CD4-positive, alpha-beta T cell treated with Interleukin-15 for 1 hour (primary cell): ENCODE results near the gene SP1.
A peak's percentile ranks its signal among the peaks of the same experiment; 100 is the strongest.
"Not testable (repeated sequence)": the region's sequence is repeated elsewhere in the genome, so short reads cannot be mapped to it uniquely, and the experiment has no call there.

Experiments
- DNase-seq: peaks from one replicate; pipeline ENCODE4 v3.0.0-alpha.2; 2020

Gene SP1

GRCh38 chr12:53414756-53415417, 34.9 kb downstream of the SP1 start:
- no peak for DNase-seq

- DNase-seq: not testable (repeated sequence)
Observed at GRCh38 chr12:53415752-53416389, 35.9 kb downstream of the SP1 start.

GRCh38 chr12:53417291-53417816, 37.4 kb downstream of the SP1 start:
- DNase-seq: not testable (repeated sequence)

DNA sequence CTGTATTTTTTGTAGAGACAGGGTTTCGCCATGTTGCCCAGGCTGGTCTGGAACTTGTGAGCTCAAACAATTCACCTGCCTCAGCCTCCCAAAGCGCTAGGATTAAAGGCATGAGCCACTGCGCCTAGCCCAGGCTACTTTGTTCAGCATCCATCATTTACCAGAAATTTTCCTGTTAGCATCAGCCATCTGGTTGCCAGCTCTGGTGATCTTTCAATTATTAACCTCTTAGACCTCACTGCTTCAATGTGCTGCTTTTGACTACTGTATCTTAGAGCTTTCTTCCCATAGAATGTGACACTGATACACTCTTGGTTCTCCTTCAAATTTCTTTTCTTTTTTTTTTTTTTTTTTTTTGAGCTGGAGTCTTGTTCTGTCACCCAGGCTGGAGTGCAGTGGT, 38.2 kb downstream of the SP1 start:
- DNase-seq: no peak

- DNase-seq: no peak
Observed at GRCh38 chr12:53419756-53420155, 39.8 kb downstream of the SP1 start.

GRCh38 chr12:53422247-53422646, 42.3 kb downstream of the SP1 start:
- DNase-seq: not testable (repeated sequence)

- no peak for DNase-seq
Observed at GRCh38 chr12:53423597-53423996, 43.6 kb downstream of the SP1 start, which contains the start of gene AMHR2. Gene AMHR2, plus strand, starts transcription at chr12:53423855. Its CDS starts 80 bp downstream, at chr12:53423935.

GRCh38 chr12:53424626-53425514, 44.9 kb downstream of the SP1 start:
- no peak for DNase-seq

- DNase-seq: no peak
Observed at GRCh38 chr12:53425515-53426150, 45.7 kb downstream of the SP1 start.

DNA sequence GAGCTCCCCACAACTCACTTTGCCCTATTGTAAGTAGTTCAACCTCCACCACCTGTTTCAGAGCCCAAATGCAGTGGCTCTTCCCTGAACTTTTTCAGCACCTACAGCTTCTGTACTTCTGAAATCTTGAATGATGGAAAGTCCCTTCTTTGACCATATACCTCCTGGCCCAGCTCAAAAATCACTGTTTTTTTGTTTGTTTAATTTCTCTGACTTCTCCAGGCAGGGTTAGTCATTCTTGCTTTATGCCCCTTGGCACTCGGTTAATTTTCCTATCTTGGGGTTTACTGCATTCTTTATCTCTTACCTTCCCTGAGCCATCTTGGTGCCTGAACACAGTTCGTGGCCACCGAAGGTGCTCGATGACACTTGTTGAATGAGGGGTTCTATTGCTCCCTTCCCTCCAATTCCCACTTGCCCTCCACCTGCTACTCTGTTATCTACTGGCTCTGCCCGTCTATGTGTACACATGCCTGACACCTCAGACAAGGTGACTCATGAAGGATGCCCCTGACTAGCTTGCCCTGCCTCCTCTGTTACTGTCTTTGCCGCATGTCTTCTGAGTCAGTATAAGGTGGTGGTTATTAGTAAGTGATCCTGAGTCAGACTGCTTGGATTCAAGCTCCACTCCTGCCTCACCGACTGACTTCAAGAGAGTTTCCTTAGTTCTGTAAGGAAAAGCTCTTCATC, 48.1 kb downstream of the SP1 start:
- DNase-seq: no peak

DNA sequence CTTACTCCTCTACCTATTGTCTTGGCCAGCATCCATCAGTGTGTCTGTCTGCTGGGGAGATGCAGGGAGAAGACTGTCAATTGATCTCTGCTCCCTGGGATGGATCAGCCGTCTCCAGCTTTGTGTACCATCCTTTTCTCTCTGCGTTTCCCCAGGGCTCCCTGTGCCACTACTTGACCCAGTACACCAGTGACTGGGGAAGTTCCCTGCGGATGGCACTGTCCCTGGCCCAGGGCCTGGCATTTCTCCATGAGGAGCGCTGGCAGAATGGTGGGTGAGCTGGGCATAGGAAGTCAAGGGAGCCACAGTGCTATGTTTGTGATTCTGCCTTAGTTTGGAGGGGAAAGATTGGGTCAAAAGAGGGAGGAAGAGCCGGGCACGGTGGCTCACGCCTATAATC, 48.8 kb downstream of the SP1 start:
- no peak for DNase-seq

DNA sequence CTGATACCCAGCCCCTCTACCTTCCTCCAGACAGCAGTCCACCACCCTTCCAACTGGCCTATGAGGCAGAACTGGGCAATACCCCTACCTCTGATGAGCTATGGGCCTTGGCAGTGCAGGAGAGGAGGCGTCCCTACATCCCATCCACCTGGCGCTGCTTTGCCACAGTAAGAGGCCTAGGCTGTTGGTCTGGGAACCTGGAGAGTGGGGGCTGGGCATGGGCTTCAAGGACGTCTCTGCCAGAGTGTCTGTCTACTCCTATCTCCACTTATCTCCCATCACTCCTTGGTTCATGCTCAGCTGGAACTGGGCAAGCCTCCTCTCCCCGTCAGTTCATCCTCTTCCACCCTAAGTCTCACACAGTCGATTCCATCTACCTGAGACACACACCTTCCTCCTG, 50.1 kb downstream of the SP1 start:
- DNase-seq: no peak

- no peak for DNase-seq
Observed at GRCh38 chr12:53431187-53431586, 51.2 kb downstream of the SP1 start.

DNA sequence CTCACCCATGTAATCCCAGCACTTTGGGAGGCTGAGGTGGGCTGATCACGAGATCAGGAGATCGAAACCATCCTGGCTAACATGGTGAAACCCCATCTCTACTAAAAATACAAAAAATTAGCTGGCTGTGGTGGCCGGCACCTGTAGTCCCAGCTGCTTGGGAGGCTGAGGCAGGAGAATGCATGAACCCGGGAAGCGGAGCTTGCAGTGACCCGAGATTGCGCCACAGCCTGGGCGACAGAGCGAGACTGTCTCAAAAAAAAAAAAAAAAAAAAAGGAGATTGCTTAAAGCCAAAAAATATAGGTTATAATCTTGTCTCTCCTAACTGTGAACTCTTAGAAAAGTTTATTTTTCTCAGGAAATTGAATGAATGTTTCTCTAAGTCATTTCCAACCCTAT, 55.4 kb downstream of the SP1 start:
- not testable (repeated sequence) for DNase-seq

- not testable (repeated sequence) for DNase-seq
Observed at GRCh38 chr12:53439582-53439981, 59.6 kb downstream of the SP1 start.

GRCh38 chr12:53441040-53441833, 61.3 kb downstream of the SP1 start, which contains the start of gene PRR13:
Gene PRR13, plus strand, starts transcription at chr12:53441734. Its CDS starts 981 bp downstream, at chr12:53442715.
- DNase-seq: peak; percentile 99

- DNase-seq: no peak
Observed at GRCh38 chr12:53443955-53444354, 64.0 kb downstream of the SP1 start.

DNA sequence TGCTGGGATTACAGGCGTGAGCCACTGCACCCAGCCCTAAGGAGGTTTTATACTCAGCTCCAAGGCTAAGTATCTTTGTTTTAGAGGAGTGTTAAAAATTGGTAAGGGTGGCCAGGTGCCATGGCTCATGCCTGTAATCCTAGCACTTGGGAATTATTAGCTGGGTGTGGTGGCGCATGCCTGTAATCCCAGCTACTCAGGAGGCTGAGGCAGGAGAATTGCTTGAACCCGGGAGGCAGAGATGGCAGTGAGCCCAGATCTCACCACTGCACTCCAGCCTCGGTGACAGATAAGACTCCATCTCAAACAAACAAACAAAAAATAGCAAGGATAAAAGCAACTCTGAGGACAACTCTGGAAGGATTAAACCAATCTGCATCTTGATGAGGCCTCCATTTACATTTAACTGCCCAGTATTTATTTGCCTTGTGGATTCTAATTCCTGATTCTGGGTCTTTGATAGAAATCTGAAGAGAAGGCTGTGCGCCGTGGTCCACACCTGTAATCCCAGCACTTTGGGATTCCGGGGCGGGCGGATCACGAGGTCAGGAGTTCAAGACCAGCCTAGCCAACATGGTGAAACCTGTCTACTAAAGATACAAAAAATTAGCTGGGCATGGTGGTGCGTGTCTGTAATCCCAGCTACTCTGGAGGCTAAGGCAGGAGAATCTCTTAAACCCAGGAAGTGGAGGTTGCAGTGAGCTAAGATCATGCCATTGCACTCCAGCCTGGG, 64.8 kb downstream of the SP1 start:
- DNase-seq: not testable (repeated sequence)

DNA sequence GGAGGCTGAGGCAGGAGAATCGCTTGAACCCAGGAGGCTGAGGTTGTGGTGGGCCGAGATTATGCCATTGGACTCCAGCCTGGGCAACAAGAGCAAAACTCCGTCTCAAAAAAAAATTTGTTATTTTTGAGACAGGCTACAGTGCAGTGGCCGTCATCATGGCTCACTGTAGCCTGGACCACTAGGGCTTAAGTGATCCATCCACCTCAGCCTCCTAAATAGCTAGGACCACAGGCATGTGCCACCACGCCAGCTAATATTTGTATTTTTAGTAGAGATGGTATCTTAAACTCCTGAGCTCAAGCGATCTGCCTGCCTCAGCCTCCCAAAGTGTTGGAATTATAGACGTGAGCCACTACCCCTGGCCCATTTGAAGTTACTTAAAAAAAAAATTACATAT, 71.0 kb downstream of the SP1 start:
- DNase-seq: no peak

DNA sequence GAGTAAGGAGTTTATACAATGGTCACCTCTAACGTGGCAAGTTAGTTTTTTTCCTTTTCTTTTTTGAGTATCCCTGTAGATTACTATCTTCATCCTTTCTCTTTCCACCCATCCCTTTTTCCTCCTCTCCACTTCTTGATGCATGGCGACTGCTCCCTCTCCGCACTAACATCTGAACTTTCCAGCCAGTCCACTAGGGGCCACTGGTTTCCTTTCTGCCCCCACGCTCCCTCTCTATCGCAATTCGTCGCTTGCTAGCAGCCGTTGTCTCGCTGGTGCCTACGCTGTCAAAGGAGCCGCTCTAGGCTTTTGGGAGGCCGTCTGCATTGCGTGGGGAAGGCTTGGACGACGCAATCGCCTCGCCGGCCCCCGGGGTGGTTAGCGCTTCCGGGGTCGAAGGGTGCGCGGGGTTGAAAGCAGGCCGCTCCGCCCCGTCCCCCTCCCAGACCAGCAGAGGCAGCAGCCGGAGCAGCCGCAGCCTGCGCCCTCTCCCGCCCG, 71.7 kb downstream of the SP1 start, which contains the start of gene PCBP2:
TSS of gene PCBP2 (plus strand) at position 442 of the 498 bp plus-strand sequence. CDS start 2,699 bp downstream, outside the sequence.
- DNase-seq: peak; percentile 99
